Right ventricle myocardium superior (tissue), 1 donor: ENCODE data around the gene UBR3. TPM values are rescaled to one million over a fixed set of nuclear protein-coding genes. Genes with fewer than 3 reads are reported as not detected.
"Not testable (repeated sequence)": the region's sequence is repeated elsewhere in the genome, so short reads cannot be mapped to it uniquely, and the experiment has no call there.

Source experiments
- ATAC-seq: fragments of 200-7000 bp; cut with Tn5 transposase; one replicate; pipeline ENCODE4 v1.9.1; 2020; ENCODE audit warnings: mild to moderate bottlenecking; ENCODE audit not compliant: poor library complexity
- DNase-seq: peaks from one replicate; pipeline ENCODE4 v3.0.0-alpha.2; 2020
- intact Hi-C: fragments of 100-400 bp; cut with DNase I; formaldehyde crosslinking; loops from one replicate; pipeline ENCODE4 v1.11.2; 2022
- total RNA-seq: library from RNA; stranded (reverse); fragmentation: NEBNext Ultra II Directional; extraction: Animal tissue kit (Norgen Biotek cat#: 25700); gene quantifications from one replicate; pipeline ENCODE4 v1.2.1, GENCODE V29; 2021
- donor health status: DM: no; HTN: yes; CAD: no; lungs with severe emphysema.

Gene UBR3
- total RNA-seq, 1 donor from 2014 or later: 112 TPM

- DNase-seq: no peak
- intact Hi-C loops: no loop called here
- ATAC-seq: no peak
Measured at GRCh38 chr2:169906731-169907130, 79.5 kb downstream of the UBR3 start.

GRCh38 chr2:169909376-169909775 lies 82.1 kb downstream of the UBR3 start:
- no peak for ATAC-seq
- intact Hi-C loops: no loop called here
- no peak for DNase-seq

GRCh38 chr2:169910109-169910799 lies 83.0 kb downstream of the UBR3 start:
- intact Hi-C loops: no loop called here
- ATAC-seq (no peak), DNase-seq (no peak)

GRCh38 chr2:169911119-169911518 lies 83.9 kb downstream of the UBR3 start:
- DNase-seq (no peak), ATAC-seq (no peak)
- intact Hi-C loops: no loop called here

- no peak for ATAC-seq
- DNase-seq: no peak
- intact Hi-C loops: no loop called here
Measured at GRCh38 chr2:169916623-169917022, 89.4 kb downstream of the UBR3 start.

GRCh38 chr2:169923977-169924376 lies 96.7 kb downstream of the UBR3 start:
- ATAC-seq (no peak), DNase-seq (no peak)
- intact Hi-C loops: no loop called here

GRCh38 chr2:169925968-169926367 lies 98.7 kb downstream of the UBR3 start:
- DNase-seq (no peak), ATAC-seq (no peak)
- intact Hi-C loops: loop anchor here (5.0 kb wide), 1 partner anchor 104 kb away; the partner anchor contains the start of gene METTL5

- DNase-seq (no peak), ATAC-seq (no peak)
Measured at GRCh38 chr2:169928463-169928864, 101.2 kb downstream of the UBR3 start.

GRCh38 chr2:169933124-169933711 lies 106.0 kb downstream of the UBR3 start:
- no peak for DNase-seq
- ATAC-seq: peak; percentile 65
- intact Hi-C loops: no loop called here

More at GRCh38 chr2:169928463-169928864, 101.2 kb downstream of the UBR3 start:
- intact Hi-C loops: loop anchor here (5.0 kb wide), 1 partner anchor 106 kb away; the partner anchor contains the start of gene METTL5

GRCh38 chr2:169936652-169937051 lies 109.4 kb downstream of the UBR3 start:
- DNase-seq, ATAC-seq, intact Hi-C loops: not testable (repeated sequence)

- ATAC-seq (no peak), DNase-seq (no peak)
- intact Hi-C loops: no loop called here
Measured at GRCh38 chr2:169945515-169945914, 118.3 kb downstream of the UBR3 start.

GRCh38 chr2:169946092-169946491 lies 118.8 kb downstream of the UBR3 start:
- no peak for DNase-seq
- ATAC-seq: no peak
- intact Hi-C loops: no loop called here

GRCh38 chr2:169946546-169946945 lies 119.3 kb downstream of the UBR3 start:
- ATAC-seq (no peak), DNase-seq (no peak)
- intact Hi-C loops: no loop called here

- DNase-seq (no peak), ATAC-seq (no peak)
- intact Hi-C loops: no loop called here
Measured at GRCh38 chr2:169955940-169956339, 128.7 kb downstream of the UBR3 start.

- ATAC-seq, intact Hi-C loops: not testable (repeated sequence)
Measured at GRCh38 chr2:169957219-169957618, 130.0 kb downstream of the UBR3 start.

GRCh38 chr2:169961911-169962310 lies 134.7 kb downstream of the UBR3 start:
- intact Hi-C loops: no loop called here
- DNase-seq: no peak
- ATAC-seq: no peak

More at GRCh38 chr2:169957219-169957618, 130.0 kb downstream of the UBR3 start:
- DNase-seq: not testable (repeated sequence)

GRCh38 chr2:169963786-169964185 lies 136.5 kb downstream of the UBR3 start:
- intact Hi-C loops: no loop called here
- ATAC-seq (no peak), DNase-seq (no peak)

GRCh38 chr2:169964740-169965139 lies 137.5 kb downstream of the UBR3 start:
- ATAC-seq (no peak), DNase-seq (no peak)
- intact Hi-C loops: no loop called here

- ATAC-seq: no peak
- intact Hi-C loops: no loop called here
Measured at GRCh38 chr2:169965495-169965894, 138.2 kb downstream of the UBR3 start.

GRCh38 chr2:169966454-169966853 lies 139.2 kb downstream of the UBR3 start:
- DNase-seq (no peak), ATAC-seq (no peak)
- intact Hi-C loops: no loop called here

More at GRCh38 chr2:169965495-169965894, 138.2 kb downstream of the UBR3 start:
- DNase-seq: no peak
